SK-N-SH (cell line): ENCODE results near the gene PLBD2. TPM values are rescaled to one million over a fixed set of nuclear protein-coding genes. Genes with fewer than 3 reads are reported as not detected.

Experiments used
- CTCF ChIA-PET: fragments of 300-600, 350-600 bp; formaldehyde crosslinking; extraction: SDS; loops from one replicate; lab custom pipeline; 2021; lab: Yijun Ruan, JAX
- POLR2A ChIA-PET: fragments of 350-600 bp; sonication (Branson Sonifier 250); formaldehyde crosslinking; extraction: SDS; loops from one replicate; lab custom pipeline; 2020; ENCODE audit warnings: antibody characterized with exemption, inconsistent platforms; lab: Yijun Ruan, JAX
- DNase-seq: peaks from one replicate; pipeline ENCODE4 v3.0.0; 2012
- H2AFZ ChIP-seq: fragments of 200-600 bp; sonication (generic); 2 replicates; pipeline ENCODE4 v1.8.1; 2016; ENCODE audit warnings: antibody characterized with exemption, mild to moderate bottlenecking, low read depth
- H3F3A ChIP-seq: fragments of 200-600 bp; sonication (generic); replicated peaks from 2 replicates; pipeline ENCODE3; 2016; ENCODE audit warnings: antibody characterized with exemption, mild to moderate bottlenecking; ENCODE audit not compliant: insufficient read depth
- H3K27ac ChIP-seq, 2 experiments: fragments of 200-500 bp in 1 of 2; fragments of 200-600 bp in 1 of 2; sonication (Bioruptor generic) in 1 of 2; sonication (generic), shearing (Covaris generic) in 1 of 2; 2 replicates each; pipeline versions ENCODE4 v1.5.1 to v1.6.1; 2014 to 2016; ENCODE audit warnings: low read depth in 2 of 2, inconsistent platforms in 1 of 2, low read length in 1 of 2, mild to moderate bottlenecking in 1 of 2, mixed read lengths in 1 of 2
- H3K27me3 ChIP-seq: fragments of 200-600 bp; sonication (generic), shearing (Covaris generic); 2 replicates; pipeline ENCODE4 v1.6.1; 2016; ENCODE audit warnings: mixed run types; ENCODE audit not compliant: insufficient read depth
- H3K36me3 ChIP-seq, 2 experiments: fragments of 200-500 bp in 1 of 2; fragments of 200-600 bp in 1 of 2; sonication (Bioruptor generic) in 1 of 2; sonication (generic) in 1 of 2; replicated peaks in 1 of 2; 2 replicates each; pipeline versions ENCODE3 to v1.5.1; 2014 to 2016; ENCODE audit warnings: low read length in 1 of 2, mild to moderate bottlenecking in 1 of 2; ENCODE audit not compliant: insufficient read depth in 2 of 2, control insufficient read depth in 1 of 2
- H3K4me1 ChIP-seq, 2 experiments: fragments of 200-500 bp in 1 of 2; fragments of 200-600 bp in 1 of 2; sonication (Bioruptor generic) in 1 of 2; sonication (generic), shearing (Covaris generic) in 1 of 2; 2 replicates each; pipeline versions ENCODE4 v1.5.1 to v1.6.1; 2014 to 2016; ENCODE audit warnings: low read depth in 1 of 2, low read length in 1 of 2, mixed run types in 1 of 2; ENCODE audit not compliant: insufficient read depth in 2 of 2, control insufficient read depth in 1 of 2
- H3K4me2 ChIP-seq: fragments of 200-600 bp; sonication (generic), shearing (Covaris generic); 2 replicates; pipeline ENCODE4 v1.6.1; 2017; ENCODE audit warnings: mixed run types
- H3K4me3 ChIP-seq, 2 experiments: fragments of 200-500 bp in 1 of 2; fragments of 200-600 bp in 1 of 2; sonication (Bioruptor generic) in 1 of 2; sonication (generic), shearing (Covaris generic) in 1 of 2; 2 replicates each; pipeline versions ENCODE4 v1.5.1 to v1.8.1; 2014 to 2016; ENCODE audit warnings: low read depth in 2 of 2, inconsistent platforms in 1 of 2, low read length in 1 of 2, mild to moderate bottlenecking in 1 of 2, mixed read lengths in 1 of 2, moderate library complexity in 1 of 2
- H3K79me2 ChIP-seq: fragments of 200-600 bp; sonication (generic); 2 replicates; pipeline ENCODE4 v1.8.1; 2017; ENCODE audit warnings: mild to moderate bottlenecking; ENCODE audit not compliant: insufficient read depth
- H3K9ac ChIP-seq: fragments of 200-600 bp; sonication (generic); 2 replicates; pipeline ENCODE4 v1.6.1; 2017; ENCODE audit warnings: mixed run types
- H3K9me2 ChIP-seq: fragments of 200-600 bp; sonication (generic); 2 replicates; pipeline ENCODE4 v1.6.1; 2017; ENCODE audit warnings: mixed run types
- H3K9me3 ChIP-seq: fragments of 200-600 bp; sonication (generic); 2 replicates; pipeline ENCODE4 v1.6.1; 2017; ENCODE audit warnings: mixed run types, mild to moderate bottlenecking, moderate library complexity
- H4K20me1 ChIP-seq: fragments of 200-600 bp; sonication (generic); 2 replicates; pipeline ENCODE4 v1.6.1; 2017; ENCODE audit warnings: mild to moderate bottlenecking, mixed run types; ENCODE audit not compliant: insufficient read depth
- CHD2 ChIP-seq: fragments of 150-350 bp; IDR thresholded peaks from 2 replicates; pipeline ENCODE4 v1.6.1; 2018; ENCODE audit warnings: low read length; ENCODE audit not compliant: partially characterized antibody
- ELF1 ChIP-seq: IDR thresholded peaks from 2 replicates; pipeline ENCODE4 v1.4.0; 2012
- FOSL2 ChIP-seq: IDR thresholded peaks from 2 replicates; pipeline ENCODE4 v1.4.0; 2012; ENCODE audit warnings: low read depth, mild to moderate bottlenecking, moderate library complexity, borderline replicate concordance
- FOXJ3 ChIP-seq: sonication (generic); formaldehyde crosslinking; IDR thresholded peaks from 2 replicates; pipeline ENCODE4 v1.5.1; 2020; ENCODE audit warnings: mild to moderate bottlenecking, missing genetic modification reagents
- GABPA ChIP-seq: IDR thresholded peaks from 2 replicates; pipeline ENCODE4 v1.4.0; 2012; ENCODE audit warnings: low read depth, mild to moderate bottlenecking
- GATA2 ChIP-seq: sonication (generic); formaldehyde crosslinking; IDR thresholded peaks from 2 replicates; pipeline ENCODE4 v1.5.0; 2020; ENCODE audit warnings: mild to moderate bottlenecking, missing genetic modification reagents
- JUND ChIP-seq: IDR thresholded peaks from 2 replicates; pipeline ENCODE4 v1.4.0; 2012
- MAX ChIP-seq: IDR thresholded peaks from 2 replicates; pipeline ENCODE4 v1.4.0; 2012; ENCODE audit warnings: low read depth
- MEF2A ChIP-seq: IDR thresholded peaks from 2 replicates; pipeline ENCODE4 v1.4.0; 2012; ENCODE audit warnings: low read depth, borderline replicate concordance
- MXI1 ChIP-seq: IDR thresholded peaks from 2 replicates; pipeline ENCODE4 v1.6.1; 2012; ENCODE audit warnings: mild to moderate bottlenecking, low read depth, low read length, improper control_type of control experiment
- POLR2AphosphoS5 ChIP-seq: IDR thresholded peaks from 2 replicates; pipeline ENCODE4 v1.6.1; 2012; ENCODE audit warnings: low read depth, low read length
- RAD21 ChIP-seq: IDR thresholded peaks from 2 replicates; pipeline ENCODE4 v1.6.1; 2012; ENCODE audit warnings: mild to moderate bottlenecking, low read length
- RFX5 ChIP-seq: IDR thresholded peaks from 2 replicates; pipeline ENCODE4 v1.6.1; 2012; ENCODE audit warnings: mild to moderate bottlenecking, improper control_type of control experiment, low read length
- TCF12 ChIP-seq: IDR thresholded peaks from 2 replicates; pipeline ENCODE4 v1.4.0; 2012
- TEAD4 ChIP-seq: IDR thresholded peaks from 2 replicates; pipeline ENCODE4 v1.4.0; 2012; ENCODE audit warnings: mild to moderate bottlenecking, borderline replicate concordance; ENCODE audit not compliant: insufficient read depth
- USF2 ChIP-seq: fragments of 150-350 bp; IDR thresholded peaks from 2 replicates; pipeline ENCODE4 v1.6.1; 2017; ENCODE audit warnings: antibody characterized with exemption, low read length, low read depth, borderline replicate concordance
- YY1 ChIP-seq: IDR thresholded peaks from 2 replicates; pipeline ENCODE4 v1.4.0; 2012; ENCODE audit warnings: low read depth, mild to moderate bottlenecking
- ZBTB33 ChIP-seq: IDR thresholded peaks from 2 replicates; pipeline ENCODE4 v1.4.0; 2012; ENCODE audit warnings: low read depth, borderline replicate concordance
- WGBS: methylation state at CpG from one replicate; pipeline ENCODE4 v1.1.6; 2017; ENCODE audit warnings: low lambda C conversion rate; 5-methylcytosine and 5-hydroxymethylcytosine counted together
- polyA plus RNA-seq, 3 experiments: library from polyadenylated mRNA; depleted of rRNA; stranded (reverse); fragments of >200 nt; gene quantifications; 2 replicates each; pipeline ENCODE4 v1.2.3, GENCODE V29; 2012
- TF ChIP-seq, protein P1 (sequence below): IDR thresholded peaks from 2 replicates; pipeline ENCODE4 v1.4.0; 2012; ENCODE audit warnings: low read depth, borderline replicate concordance

Gene PLBD2
- polyA plus RNA-seq, 1 of the 3 experiments (the other 2 are of a cell fraction) = 15.2 TPM

- H3K27ac ChIP-seq = no peak overlapping the region
- no peak for TF ChIP-seq JUND
- no peak for TF ChIP-seq CHD2
- TF ChIP-seq ZBTB33 = no peak
- TF ChIP-seq MAX = no peak
- TF ChIP-seq FOXJ3 = no peak
- no peak for TF ChIP-seq FOSL2
- TF ChIP-seq YY1 = no peak
- TF ChIP-seq USF2 = no peak
- no peak for TF ChIP-seq TEAD4
- no peak for TF ChIP-seq GATA2 (CRISPR knock-in tag)
- TF ChIP-seq ELF1 = no peak
- TF ChIP-seq POLR2AphosphoS5 = no peak
- TF ChIP-seq MEF2A = no peak
- TF ChIP-seq MXI1 = no peak
- no peak for TF ChIP-seq GABPA
- no peak for TF ChIP-seq TCF12
- no peak for TF ChIP-seq RFX5
- TF ChIP-seq, protein P1, sequence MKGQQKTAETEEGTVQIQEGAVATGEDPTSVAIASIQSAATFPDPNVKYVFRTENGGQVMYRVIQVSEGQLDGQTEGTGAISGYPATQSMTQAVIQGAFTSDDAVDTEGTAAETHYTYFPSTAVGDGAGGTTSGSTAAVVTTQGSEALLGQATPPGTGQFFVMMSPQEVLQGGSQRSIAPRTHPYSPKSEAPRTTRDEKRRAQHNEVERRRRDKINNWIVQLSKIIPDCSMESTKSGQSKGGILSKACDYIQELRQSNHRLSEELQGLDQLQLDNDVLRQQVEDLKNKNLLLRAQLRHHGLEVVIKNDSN = no peak
- TF ChIP-seq RAD21 = no peak
- TF ChIP-seq, all 33 proteins: peak for 0
- Histone ChIP-seq H3K9ac (no peak overlapping the region), H3K9me3 (no peaks in the 10 kb centered on the region), H4K20me1 (no peaks in the 10 kb centered on the region), H3K4me2 (no peak overlapping the region), H3K79me2 (no peaks in the 10 kb centered on the region), H3F3A (no peaks in the 10 kb centered on the region), H3K36me3 (no peaks in the 10 kb centered on the region), H3K9me2 (no peaks in the 10 kb centered on the region), H3K27me3 (no peaks in the 10 kb centered on the region), H2AFZ (no peak overlapping the region), H3K4me3 (no peak overlapping the region), H3K4me1 (no peaks in the 10 kb centered on the region)
- ChIA-PET POLR2A (no interaction called here), CTCF (interaction anchor here (0.8 to 3.5 kb wide), 3 partner anchors 10 to 477 kb away, joined by 3 to 19 read pairs (median 3); no protein-coding TSS in a partner anchor)
- no peak for DNase-seq
- WGBS = 85% methylated on average over 2 of the region's 5 CpGs
These were observed 77.0 kb downstream of the PLBD2 start for GRCh38 chr12:113435367-113435766.
